ENCODE data around the gene CHRM5.
A peak's percentile ranks its signal among the peaks of the same experiment; 100 is the strongest.

The CHRM5 gene

GRCh38 chr15:34102175-34102925 is 134.1 kb downstream of the CHRM5 start:
- DNase-seq, result no peak

GRCh38 chr15:34106423-34106822 is 138.1 kb downstream of the CHRM5 start:
- no peak for DNase-seq

GRCh38 chr15:34107315-34107714 is 139.0 kb downstream of the CHRM5 start:
- no peak for DNase-seq

- peak; percentile 3 for DNase-seq
Measured at GRCh38 chr15:34109797-34110663, 141.7 kb downstream of the CHRM5 start.

GRCh38 chr15:34111488-34111887 is 143.2 kb downstream of the CHRM5 start:
- no peak for DNase-seq

GRCh38 chr15:34114215-34114614 is 145.9 kb downstream of the CHRM5 start:
- no peak for DNase-seq

GRCh38 chr15:34114739-34115138 is 146.4 kb downstream of the CHRM5 start:
- no peak for DNase-seq

GRCh38 chr15:34116620-34117019 is 148.3 kb downstream of the CHRM5 start:
- no peak for DNase-seq

Measured in midbrain (tissue), 1 donor.